GM12865 (cell line): ENCODE measurements around the gene RASEF.
A peak's percentile ranks its signal among the peaks of the same experiment; 100 is the strongest.

ENCODE experiments used
- DNase-seq: peaks from one replicate; pipeline ENCODE4 v3.0.0; 2010; ENCODE audit warnings: low read depth
- H3K4me3 ChIP-seq: 2 replicates; pipeline ENCODE4 v1.5.1; 2011; ENCODE audit warnings: mild to moderate bottlenecking, low read depth, low read length, control low read depth
- CTCF ChIP-seq: IDR thresholded peaks from 2 replicates; pipeline ENCODE4 v1.5.1; 2011; ENCODE audit warnings: low read length, control low read depth, low read depth, inconsistent platforms; ENCODE audit not compliant: insufficient read depth; ENCODE audit errors: missing control alignments

RASEF gene

DNA sequence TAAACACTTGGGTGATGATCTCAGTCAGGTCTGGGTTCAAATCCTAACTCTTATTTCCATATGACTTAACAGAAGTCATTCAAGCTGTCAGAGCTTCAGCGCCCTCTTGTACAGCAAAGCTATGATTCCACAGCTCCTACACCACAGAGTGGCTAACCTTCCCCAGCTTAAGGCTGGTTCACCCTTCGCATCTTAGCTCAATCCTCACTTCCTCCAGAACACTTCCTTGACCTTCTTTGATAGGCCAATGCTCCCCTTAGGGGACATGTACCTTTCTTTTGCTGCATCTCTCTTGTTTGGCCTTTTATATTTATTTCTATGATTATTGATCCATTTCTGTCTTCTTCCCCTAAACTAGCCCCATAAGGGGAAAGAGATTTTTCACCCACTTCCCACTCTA, 57.0 kb downstream of the RASEF start:
- no peak for TF ChIP-seq CTCF
- DNase-seq: no peak
- H3K4me3 ChIP-seq: no peak overlapping the region

DNA sequence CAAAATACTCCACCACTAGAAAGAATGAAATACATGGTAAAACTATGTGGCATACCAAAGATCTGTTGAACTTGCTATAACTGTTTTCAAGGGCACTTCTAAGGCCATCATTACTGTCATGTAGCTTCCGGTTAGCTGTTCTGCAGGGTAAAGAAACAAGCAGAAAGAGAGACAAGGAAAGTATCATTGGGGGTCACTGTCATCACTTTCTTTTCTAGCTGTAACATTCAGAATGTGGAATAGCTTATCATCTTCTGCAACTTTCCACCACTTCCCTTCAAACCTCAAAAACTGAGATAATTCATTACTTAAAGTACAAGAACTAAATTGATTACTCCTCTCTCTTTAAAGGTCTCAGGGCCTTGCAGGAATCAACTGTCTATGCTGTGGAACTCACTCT, 57.6 kb downstream of the RASEF start:
- no peak for DNase-seq
- TF ChIP-seq CTCF: no peak
- no peak overlapping the region for H3K4me3 ChIP-seq

- no peak for DNase-seq
- no peak for TF ChIP-seq CTCF
- H3K4me3 ChIP-seq: no peak overlapping the region
These were observed 60.6 kb downstream of the RASEF start for GRCh38 chr9:83002329-83002728.

DNA sequence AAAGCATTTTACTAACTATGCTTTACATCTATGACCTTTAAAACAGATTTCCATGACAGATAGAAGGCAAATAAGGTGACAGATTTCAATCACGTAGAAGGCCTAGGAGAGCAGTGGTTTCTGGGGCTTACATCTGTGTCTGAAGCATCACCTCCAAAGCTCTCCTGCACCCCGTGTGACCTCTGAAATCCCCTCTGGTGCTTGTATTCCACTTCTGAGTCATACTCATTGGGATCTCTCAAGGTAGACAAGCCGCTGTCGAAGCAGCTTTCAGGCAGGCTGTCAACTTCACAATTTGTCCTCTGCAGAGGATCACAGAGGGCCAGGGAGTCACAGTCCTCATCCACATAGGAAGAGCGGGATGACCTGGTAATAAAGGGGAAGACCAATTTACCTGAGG, 62.2 kb downstream of the RASEF start:
- no peak overlapping the region for H3K4me3 ChIP-seq
- peak; percentile 5 for DNase-seq
- TF ChIP-seq CTCF: no peak

DNA sequence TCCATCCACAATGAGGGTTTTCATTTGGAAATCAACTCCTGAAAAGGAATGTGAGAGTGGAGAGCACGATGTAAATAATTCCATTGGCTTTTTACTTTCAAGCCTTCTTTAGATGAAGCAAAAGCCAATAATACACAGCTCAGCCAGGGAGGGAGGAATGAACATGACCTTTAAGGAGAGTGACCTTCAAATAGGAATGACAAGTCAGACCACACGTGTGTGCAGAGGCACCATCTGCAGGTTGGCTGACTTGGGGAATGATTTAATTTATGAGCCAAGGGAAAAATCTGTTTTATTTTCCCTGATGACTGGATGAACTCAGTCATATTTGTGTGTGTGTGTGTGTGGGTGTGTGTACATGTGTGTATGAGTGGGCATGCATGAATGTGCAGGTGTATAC, 64.5 kb downstream of the RASEF start:
- no peak for DNase-seq
- no peak for TF ChIP-seq CTCF
- no peak overlapping the region for H3K4me3 ChIP-seq

GRCh38 chr9:82997476-82998140, 65.3 kb downstream of the RASEF start:
- TF ChIP-seq CTCF: no peak
- DNase-seq: no peak
- H3K4me3 ChIP-seq: no peak overlapping the region

DNA sequence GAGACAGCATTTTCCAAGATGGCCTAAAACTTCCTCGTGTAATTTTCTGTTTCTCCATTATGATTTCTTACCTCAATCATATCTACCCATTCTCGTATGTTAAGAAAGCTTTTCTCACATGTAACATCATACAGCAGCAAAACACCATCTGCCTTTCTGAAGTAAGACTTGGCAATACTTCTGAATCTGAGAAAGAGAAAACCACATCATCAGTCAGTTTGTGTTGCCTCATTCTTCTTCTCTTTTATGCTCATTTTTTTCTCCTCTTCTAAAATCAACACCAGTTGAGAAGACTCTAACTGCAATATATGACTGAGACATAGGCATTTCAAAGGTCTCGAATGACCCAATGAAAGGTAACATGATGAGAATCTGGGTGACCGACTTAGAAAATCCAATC, 66.0 kb downstream of the RASEF start:
- no peak overlapping the region for H3K4me3 ChIP-seq
- no peak for DNase-seq
- no peak for TF ChIP-seq CTCF
